Measurements from ENCODE around the gene CD8A.
"Not testable (repeated sequence)": the region's sequence is repeated elsewhere in the genome, so short reads cannot be mapped to it uniquely, and the experiment has no call there.

Gene CD8A

GRCh38 chr2:86776532-86776931, 14.2 kb downstream of the CD8A start:
- DNase-seq = no peak

- DNase-seq = no peak
Observed at GRCh38 chr2:86775338-86775737, 15.4 kb downstream of the CD8A start.

GRCh38 chr2:86774862-86775261, 15.9 kb downstream of the CD8A start:
- DNase-seq = no peak

- DNase-seq = no peak
Observed at GRCh38 chr2:86772611-86773010, 18.1 kb downstream of the CD8A start.

GRCh38 chr2:86770816-86771301, 19.9 kb downstream of the CD8A start:
- no peak for DNase-seq

GRCh38 chr2:86769838-86770237, 20.9 kb downstream of the CD8A start:
- no peak for DNase-seq

GRCh38 chr2:86768189-86768949, 22.3 kb downstream of the CD8A start:
- DNase-seq = no peak

- DNase-seq = no peak
Observed at GRCh38 chr2:86765310-86765695, 25.4 kb downstream of the CD8A start.

- peak; percentile 67 for DNase-seq
Observed at GRCh38 chr2:86764661-86765309, 25.9 kb downstream of the CD8A start.

GRCh38 chr2:86760371-86760770, 30.3 kb downstream of the CD8A start:
- DNase-seq = no peak

GRCh38 chr2:86758405-86758804, 32.3 kb downstream of the CD8A start:
- no peak for DNase-seq

GRCh38 chr2:86753606-86754005, 37.1 kb downstream of the CD8A start:
- DNase-seq = no peak

- DNase-seq = no peak
Observed at GRCh38 chr2:86752934-86753333, 37.8 kb downstream of the CD8A start.

GRCh38 chr2:86751778-86752177, 38.9 kb downstream of the CD8A start:
- no peak for DNase-seq

GRCh38 chr2:86750240-86750839, 40.4 kb downstream of the CD8A start:
- no peak for DNase-seq

- no peak for DNase-seq
Observed at GRCh38 chr2:86747711-86748639, 42.7 kb downstream of the CD8A start.

- DNase-seq = no peak
Observed at GRCh38 chr2:86746939-86747338, 43.8 kb downstream of the CD8A start.

GRCh38 chr2:86744152-86744551, 46.6 kb downstream of the CD8A start:
- DNase-seq = no peak

GRCh38 chr2:86741889-86742498, 48.7 kb downstream of the CD8A start:
- not testable (repeated sequence) for DNase-seq

GRCh38 chr2:86739889-86740288, 50.8 kb downstream of the CD8A start:
- DNase-seq = not testable (repeated sequence)

- not testable (repeated sequence) for DNase-seq
Observed at GRCh38 chr2:86739485-86739884, 51.2 kb downstream of the CD8A start.

- DNase-seq = not testable (repeated sequence)
Observed at GRCh38 chr2:86734896-86735295, 55.8 kb downstream of the CD8A start.

All from CD4-positive, alpha-beta T cell treated with Interleukin-12 subunit alpha and Interleukin-12 subunit beta, for 1 hour (primary cell).